ENCODE data around the gene CETN1.

The CETN1 gene

GRCh38 chr18:572831-573289 is 7.3 kb upstream of the CETN1 start:
- Histone ChIP-seq H3K27me3 (ENCODE audit: low read depth, low read length) (peaks cover 14% of the 10 kb centered on the region), H3K27ac (ENCODE audit: low read length) (no peak overlapping the region), H3K4me3 (ENCODE audit: low read length) (no peak overlapping the region), H2AFZ (ENCODE audit: low read depth, low read length) (no peak overlapping the region), H3K36me3 (replicated peaks; ENCODE audit: low read depth, low read length) (no peaks in the 10 kb centered on the region), H3K4me2 (ENCODE audit: low read length) (no peak overlapping the region), H3K4me1 (ENCODE audit: low read length) (peaks cover 3% of the 10 kb centered on the region; the same call in 1 of the 2 replicates), H3K9me3 (ENCODE audit: insufficient read depth, low read length) (no peaks in the 10 kb centered on the region), H4K20me1 (ENCODE audit: insufficient read depth, low read length) (no peaks in the 10 kb centered on the region), H3K79me2 (ENCODE audit: low read length) (no peaks in the 10 kb centered on the region), H3K9ac (ENCODE audit: low read length) (no peak overlapping the region)
- TF ChIP-seq EZH2phosphoT487 (IDR thresholded peaks at IDR 0.05; ENCODE audit: low read depth) (no peak), CTCF (IDR thresholded peaks at IDR 0.05; ENCODE audit: low read depth, low read length) (no peak)

GRCh38 chr18:573385-573784 is 6.8 kb upstream of the CETN1 start:
- Histone ChIP-seq H3K27me3 (ENCODE audit: low read depth, low read length) (peaks cover 11% of the 10 kb centered on the region), H3K4me1 (ENCODE audit: low read length) (no peaks in the 10 kb centered on the region), H4K20me1 (ENCODE audit: insufficient read depth, low read length) (no peaks in the 10 kb centered on the region), H3K9ac (ENCODE audit: low read length) (no peak overlapping the region), H3K27ac (ENCODE audit: low read length) (no peak overlapping the region), H3K4me3 (ENCODE audit: low read length) (no peak overlapping the region), H3K36me3 (replicated peaks; ENCODE audit: low read depth, low read length) (no peaks in the 10 kb centered on the region), H3K4me2 (ENCODE audit: low read length) (no peak overlapping the region), H3K79me2 (ENCODE audit: low read length) (no peaks in the 10 kb centered on the region), H3K9me3 (ENCODE audit: insufficient read depth, low read length) (no peaks in the 10 kb centered on the region), H2AFZ (ENCODE audit: low read depth, low read length) (no peak overlapping the region)
- TF ChIP-seq CTCF (IDR thresholded peaks at IDR 0.05; ENCODE audit: low read depth, low read length) (no peak), EZH2phosphoT487 (IDR thresholded peaks at IDR 0.05; ENCODE audit: low read depth) (no peak)

GRCh38 chr18:574149-574860 is 5.9 kb upstream of the CETN1 start:
- no peak overlapping the region for H2AFZ ChIP-seq (ENCODE audit: low read depth, low read length)
- no peak overlapping the region for H3K4me3 ChIP-seq (ENCODE audit: low read length)
- no peaks in the 10 kb centered on the region for H4K20me1 ChIP-seq (ENCODE audit: insufficient read depth, low read length)
- H3K4me2 ChIP-seq (ENCODE audit: low read length): no peak overlapping the region
- no peaks in the 10 kb centered on the region for H3K9me3 ChIP-seq (ENCODE audit: insufficient read depth, low read length)
- H3K79me2 ChIP-seq (ENCODE audit: low read length): no peaks in the 10 kb centered on the region
- H3K9ac ChIP-seq (ENCODE audit: low read length): no peak overlapping the region
- TF ChIP-seq CTCF (IDR thresholded peaks at IDR 0.05; ENCODE audit: low read depth, low read length): no peak
- H3K27ac ChIP-seq (ENCODE audit: low read length): no peak overlapping the region
- H3K4me1 ChIP-seq (ENCODE audit: low read length): no peaks in the 10 kb centered on the region
- H3K36me3 ChIP-seq (replicated peaks; ENCODE audit: low read depth, low read length): no peaks in the 10 kb centered on the region
- peaks cover 9% of the 10 kb centered on the region for H3K27me3 ChIP-seq (ENCODE audit: low read depth, low read length)

GRCh38 chr18:574865-575645 is 5.1 kb upstream of the CETN1 start:
- no peaks in the 10 kb centered on the region for H4K20me1 ChIP-seq (ENCODE audit: insufficient read depth, low read length)
- no peak overlapping the region for H3K4me3 ChIP-seq (ENCODE audit: low read length)
- H2AFZ ChIP-seq (ENCODE audit: low read depth, low read length): no peak overlapping the region
- H3K27me3 ChIP-seq (ENCODE audit: low read depth, low read length): peaks cover 9% of the 10 kb centered on the region
- H3K9ac ChIP-seq (ENCODE audit: low read length): no peak overlapping the region
- no peak overlapping the region for H3K4me2 ChIP-seq (ENCODE audit: low read length)
- no peaks in the 10 kb centered on the region for H3K36me3 ChIP-seq (replicated peaks; ENCODE audit: low read depth, low read length)
- no peaks in the 10 kb centered on the region for H3K4me1 ChIP-seq (ENCODE audit: low read length)
- no peak for TF ChIP-seq CTCF (IDR thresholded peaks at IDR 0.05; ENCODE audit: low read depth, low read length)
- no peak for TF ChIP-seq EZH2phosphoT487 (IDR thresholded peaks at IDR 0.05; ENCODE audit: low read depth)
- H3K9me3 ChIP-seq (ENCODE audit: insufficient read depth, low read length): no peaks in the 10 kb centered on the region
- no peak overlapping the region for H3K27ac ChIP-seq (ENCODE audit: low read length)
- H3K79me2 ChIP-seq (ENCODE audit: low read length): no peaks in the 10 kb centered on the region
